HG03378 (cell line): Measurements from ENCODE around the gene ELAVL1.

Experiments used
- ATAC-seq: cut with Tn5 transposase; IDR thresholded peaks from one replicate; pipeline ENCODE4 v1.9.1; 2021; ENCODE audit warnings: mild to moderate bottlenecking, moderate library complexity; ENCODE audit not compliant: unreplicated experiment

Gene ELAVL1

DNA sequence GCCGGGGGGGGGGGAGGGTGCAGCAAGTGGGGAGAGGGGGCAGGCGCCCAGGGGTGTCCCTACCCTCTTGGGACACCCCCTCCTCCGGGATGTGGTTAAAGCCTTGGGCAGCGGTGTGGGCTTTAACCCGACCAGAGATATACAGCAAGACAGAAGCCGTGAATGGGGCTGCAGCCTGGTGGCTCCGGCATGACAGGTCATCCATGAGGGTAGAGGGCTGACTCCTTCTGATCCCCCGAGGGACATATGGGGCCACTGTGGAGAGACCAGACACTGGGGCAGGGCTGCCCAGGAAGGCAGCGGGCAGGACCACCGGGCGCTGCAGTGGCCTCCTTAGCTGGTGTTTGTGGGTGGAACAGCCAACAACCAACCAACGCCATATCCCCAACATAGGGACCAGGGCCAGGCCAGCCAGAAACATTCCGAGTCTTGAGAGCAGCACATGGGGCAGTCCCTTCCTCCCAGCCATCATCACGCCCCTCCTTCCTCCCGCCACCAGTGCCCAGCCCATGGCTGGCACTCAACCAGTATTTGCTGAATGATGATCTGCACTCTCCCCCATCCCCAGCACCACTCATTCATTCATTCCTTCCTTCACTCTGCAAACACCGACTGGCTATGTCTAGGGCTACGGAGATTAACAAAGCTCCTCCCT lies 18.2 kb downstream of the ELAVL1 start:
- ATAC-seq, result no peak

DNA sequence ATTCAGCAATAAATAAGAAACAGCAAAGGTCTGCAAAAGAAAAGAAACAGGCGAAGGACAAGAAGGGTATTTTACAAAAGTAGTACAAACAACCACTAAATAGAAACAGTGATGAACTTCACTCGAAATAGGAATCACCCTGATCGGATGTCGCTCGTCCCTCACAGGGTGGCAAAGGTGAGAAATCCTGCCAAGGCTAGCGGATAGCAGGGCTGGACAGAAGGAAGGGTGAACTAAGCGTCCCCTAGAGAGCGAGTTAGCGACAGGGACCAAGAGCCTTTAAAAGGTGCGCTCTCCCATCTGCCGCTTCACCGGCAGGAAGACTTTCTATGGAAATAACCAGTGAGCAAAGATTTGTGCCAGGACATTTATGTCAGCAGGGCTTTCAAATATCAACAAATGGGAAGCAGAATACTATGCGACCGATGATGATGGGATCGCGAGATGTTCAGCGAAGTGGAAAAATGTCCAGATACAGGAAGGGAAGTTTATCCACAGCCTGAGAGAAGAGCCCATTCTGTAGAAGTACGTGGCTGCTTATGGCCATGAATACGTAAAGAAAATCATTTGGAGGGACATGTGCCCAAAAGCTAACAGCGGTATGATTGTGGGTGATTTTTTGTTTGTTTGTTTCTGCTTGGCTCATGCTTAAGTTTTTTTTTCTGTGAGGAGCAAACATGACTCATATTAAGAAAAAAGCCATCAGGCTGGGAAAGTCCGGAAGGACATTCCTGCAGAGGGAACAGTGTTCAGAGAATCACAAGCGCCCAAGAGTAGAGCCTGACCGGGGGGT lies 18.9 kb downstream of the ELAVL1 start:
- no peak for ATAC-seq

DNA sequence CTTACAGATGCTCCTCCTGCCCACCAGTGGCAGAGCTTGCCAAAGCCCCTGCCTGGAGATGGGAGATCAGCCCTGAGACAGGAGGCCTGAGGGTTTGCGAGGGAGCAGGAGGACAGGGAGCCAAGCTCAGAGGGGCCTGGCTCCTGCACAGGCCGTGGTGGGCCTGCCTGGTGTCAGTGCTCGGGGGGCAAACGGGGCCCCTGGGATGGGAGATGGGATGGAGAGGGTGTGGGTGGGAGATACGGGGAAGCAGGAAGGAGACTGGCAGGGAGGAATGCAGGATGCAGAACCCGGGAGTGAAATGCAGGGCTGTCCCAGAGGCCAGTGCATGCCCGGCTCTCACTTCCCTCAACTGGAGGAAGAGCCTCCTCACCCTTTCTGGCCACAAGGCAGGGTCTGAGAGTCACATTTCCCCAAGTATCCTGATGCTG lies 19.9 kb downstream of the ELAVL1 start:
- ATAC-seq, result no peak

DNA sequence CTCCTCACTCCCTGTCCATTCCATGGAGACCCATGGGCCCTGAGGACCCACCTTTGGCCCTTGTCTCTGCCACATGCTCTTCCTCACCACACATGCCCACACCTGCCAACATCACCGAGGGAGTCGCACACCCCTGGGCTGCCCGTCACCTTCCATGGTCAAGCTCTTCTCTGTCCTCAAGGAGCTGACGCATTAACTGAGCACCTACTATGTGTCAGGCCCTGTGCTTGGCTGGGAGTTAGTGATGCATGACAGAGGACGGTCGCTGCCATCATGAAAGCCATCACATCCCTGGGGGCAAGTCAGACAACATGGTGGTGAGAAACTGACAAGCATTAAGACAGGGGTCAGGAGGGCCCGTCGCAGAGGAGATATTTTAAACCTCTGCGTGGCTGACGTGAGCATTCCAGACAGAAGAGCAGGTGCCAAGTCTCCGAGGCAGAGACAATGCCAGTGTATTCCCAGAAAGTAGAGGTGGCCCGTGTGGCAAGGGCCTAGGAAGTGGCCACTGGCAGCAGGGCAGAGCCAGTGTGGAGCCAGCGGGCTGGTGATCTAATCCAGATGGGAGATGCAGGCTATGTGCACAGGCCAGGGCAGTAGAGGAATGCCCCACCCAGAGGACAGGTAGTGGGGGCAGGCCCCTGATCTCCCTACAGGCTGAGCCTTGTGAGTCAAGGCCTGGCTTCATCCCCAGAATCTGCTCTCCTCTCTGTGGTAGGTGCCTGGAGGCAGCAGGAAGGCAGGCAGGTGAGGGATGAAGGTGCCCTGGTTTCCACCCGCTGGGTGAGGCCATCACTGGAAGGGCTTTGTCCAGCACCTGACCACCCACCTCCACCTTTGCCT lies 21.2 kb downstream of the ELAVL1 start:
- ATAC-seq, result no peak

DNA sequence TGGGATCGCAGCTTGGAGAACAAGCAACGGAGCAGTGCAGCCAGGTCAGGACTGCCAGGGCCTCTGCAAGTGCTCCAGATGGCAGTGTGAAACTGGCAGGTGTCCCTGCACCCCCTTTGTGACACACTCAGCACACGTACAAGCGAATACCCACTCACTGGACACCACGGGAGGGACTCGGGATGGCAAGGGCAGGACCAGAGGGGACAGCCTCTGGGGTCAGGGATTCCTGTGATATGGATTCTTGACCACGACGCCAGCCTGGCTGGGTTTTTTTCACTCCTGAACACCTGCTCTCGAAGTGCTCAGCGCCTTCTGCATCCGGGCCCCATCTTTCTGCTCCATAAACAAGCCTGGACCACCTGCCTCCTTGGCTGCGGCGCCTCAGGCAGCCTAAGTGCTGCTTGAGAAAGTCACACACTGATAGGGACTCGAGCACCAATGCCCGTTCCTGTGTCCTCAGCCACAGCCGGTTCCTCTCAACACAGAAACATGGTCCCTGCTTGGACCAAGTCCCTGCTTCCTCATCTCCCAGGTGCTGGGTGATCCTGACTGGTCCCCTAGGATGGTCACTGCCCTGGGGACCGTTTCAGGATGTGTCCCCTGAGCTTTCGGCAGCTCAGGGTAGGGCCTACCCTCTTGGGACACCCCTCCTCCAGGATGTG lies 22.0 kb downstream of the ELAVL1 start:
- ATAC-seq, result no peak

DNA sequence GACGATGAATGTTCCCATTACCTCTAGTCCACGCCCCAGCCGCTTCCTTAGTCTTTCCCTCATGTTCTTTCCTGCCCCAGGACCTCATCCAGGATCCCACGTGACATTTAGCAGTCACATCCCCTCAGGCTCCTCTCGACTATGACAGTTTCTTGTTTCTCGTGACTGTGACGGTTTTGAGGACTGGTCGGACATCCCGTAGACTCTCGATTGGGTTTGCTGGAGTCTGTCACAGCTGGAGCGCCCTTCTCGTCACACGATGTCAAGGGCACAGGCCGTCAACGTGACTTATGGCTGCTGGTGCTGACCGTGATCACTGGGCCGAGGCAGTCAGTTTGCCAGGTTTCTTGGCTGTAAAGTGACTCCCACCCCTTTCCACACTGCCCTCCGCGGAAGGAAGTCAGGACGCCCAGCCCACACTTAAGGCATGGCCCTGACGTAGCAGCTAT lies 22.8 kb downstream of the ELAVL1 start:
- ATAC-seq, result no peak

DNA sequence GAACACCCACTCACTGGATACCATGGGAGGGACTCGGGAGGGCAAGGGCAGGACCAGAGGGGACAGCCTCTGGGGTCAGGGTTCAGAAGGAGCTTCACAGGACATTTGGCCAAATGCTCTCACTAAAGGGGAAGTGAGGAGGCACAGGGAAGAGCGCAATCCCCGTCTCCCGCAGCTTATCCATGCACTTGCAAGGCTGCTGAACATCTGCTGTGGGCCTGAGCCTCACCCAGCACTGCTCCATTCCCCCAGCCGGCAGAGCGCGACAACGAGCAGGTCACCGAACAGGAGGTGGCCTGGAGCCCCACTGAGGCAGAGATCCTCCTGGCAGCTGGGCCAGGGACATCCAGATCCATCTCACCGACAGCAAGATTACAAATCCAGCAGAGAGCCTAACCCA lies 23.3 kb downstream of the ELAVL1 start:
- no peak for ATAC-seq

DNA sequence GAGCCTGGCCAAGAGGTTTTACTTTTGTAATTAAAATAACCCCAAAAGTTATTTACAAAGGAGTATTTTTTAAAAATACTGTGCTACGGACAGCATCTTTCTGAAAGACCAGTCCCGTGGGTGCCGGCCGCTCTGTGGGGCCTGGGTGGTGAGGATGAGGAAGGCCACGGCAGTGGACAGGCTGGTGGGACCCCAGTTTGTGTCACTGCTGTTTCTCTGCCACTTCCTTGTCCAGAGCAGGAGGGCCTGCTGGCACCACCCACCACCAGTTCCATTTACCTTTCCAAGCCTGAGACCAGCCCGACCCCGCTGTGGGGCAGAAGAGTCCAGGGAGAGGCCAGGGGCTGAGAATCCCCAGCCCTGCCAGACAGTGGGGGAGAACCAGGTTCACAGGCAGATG lies 23.8 kb downstream of the ELAVL1 start:
- no peak for ATAC-seq

DNA sequence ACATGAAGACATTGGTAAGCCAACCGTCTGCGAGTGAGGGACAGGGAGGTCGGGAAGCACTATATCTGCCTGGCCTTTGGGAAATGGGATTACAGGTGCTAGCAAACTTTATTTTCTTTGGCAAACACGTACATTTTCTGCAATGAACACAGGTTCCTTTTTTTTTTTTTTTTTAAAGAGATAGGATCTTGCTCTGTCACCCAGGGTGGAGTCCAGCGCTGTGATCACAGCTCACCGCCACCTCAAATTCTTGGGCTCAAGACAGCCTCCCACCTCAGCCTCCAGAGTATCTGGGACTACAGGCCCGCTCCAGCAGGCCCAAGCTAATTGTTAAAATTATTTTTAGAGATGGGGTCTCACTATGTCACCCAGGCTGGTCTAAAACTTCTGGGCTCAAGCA lies 24.2 kb downstream of the ELAVL1 start:
- ATAC-seq, result no peak

DNA sequence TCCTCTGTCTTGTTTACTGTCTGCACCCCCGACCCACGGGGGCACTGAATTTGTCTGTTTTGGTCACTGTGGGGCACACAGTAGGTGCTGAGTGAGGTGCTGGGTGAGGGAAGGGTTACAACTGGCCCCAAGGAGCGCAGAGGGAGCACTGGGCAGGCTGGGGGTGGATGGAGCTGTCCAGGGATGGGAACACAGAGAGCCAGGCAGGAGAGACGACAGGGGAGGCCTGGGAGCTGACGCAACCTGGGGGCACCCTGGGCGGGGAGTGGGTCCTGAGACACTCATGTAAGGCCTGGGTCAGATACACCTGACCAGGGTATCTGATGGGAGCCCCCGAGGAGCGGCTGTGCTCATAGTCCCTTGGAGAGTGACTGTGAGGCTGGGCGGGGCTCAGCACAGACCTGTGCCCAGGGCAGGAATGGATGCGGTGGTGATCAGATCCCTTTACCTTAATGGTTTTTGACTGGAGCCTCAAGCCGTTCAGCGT lies 24.8 kb downstream of the ELAVL1 start:
- ATAC-seq, result no peak

DNA sequence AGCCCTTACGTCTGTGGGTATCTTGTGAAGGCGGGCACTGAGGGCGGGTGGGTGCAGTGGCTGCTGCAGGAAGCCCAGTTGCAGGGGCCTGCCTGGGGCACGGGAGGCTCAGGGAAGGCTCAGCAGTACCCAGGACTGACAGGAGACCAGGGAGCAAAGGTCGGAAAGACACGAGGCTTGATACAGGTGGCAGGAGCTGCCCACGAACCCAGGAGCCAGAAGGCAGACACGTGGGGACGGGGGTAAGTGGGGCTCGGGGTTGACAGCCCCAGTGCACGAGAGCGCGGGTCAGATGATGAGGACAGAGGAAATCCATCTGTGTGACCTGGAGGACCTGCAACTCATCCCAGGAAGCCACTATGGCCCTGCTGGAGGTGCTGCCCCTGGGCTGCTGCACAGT lies 25.3 kb downstream of the ELAVL1 start:
- no peak for ATAC-seq

DNA sequence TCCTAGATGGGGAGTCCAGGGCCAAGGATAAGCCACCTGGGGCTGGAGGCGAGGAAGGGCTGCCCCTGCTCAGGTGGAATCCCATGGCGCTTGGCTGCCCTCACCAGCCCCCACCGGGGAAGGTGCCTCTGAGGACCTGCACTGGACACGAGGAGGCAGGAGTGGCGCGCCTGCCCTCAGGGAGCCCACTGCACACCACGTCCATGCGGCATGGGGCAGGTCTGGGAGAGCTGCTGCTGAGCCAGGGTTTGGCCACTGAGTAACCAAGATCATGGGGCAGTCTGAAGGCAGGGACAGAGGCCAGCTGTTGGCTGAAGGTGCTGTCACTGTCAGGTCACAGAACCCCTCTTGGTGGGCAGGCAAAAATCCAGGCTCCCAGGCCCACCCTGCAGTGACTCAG lies 25.9 kb downstream of the ELAVL1 start:
- ATAC-seq, result no peak

DNA sequence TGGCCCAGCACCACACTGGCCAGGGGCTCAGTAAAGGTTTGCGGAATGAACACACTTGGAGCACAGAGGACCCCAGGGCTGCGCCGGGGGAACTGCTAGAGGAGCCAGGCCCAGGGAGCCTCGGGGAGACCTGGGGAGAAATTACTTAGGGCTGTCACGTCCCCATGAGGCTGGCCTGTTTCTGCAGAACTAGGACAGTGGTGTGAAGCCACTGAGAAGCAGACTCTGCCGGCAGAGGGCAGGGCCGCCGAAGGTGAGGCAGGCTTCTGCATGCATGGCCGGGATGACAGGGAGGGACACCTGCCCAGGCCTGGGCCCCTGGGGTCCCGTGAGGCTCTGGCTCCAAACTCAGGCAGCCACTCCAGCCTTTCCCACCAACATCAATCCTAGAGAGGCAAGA lies 26.4 kb downstream of the ELAVL1 start:
- ATAC-seq, result no peak

DNA sequence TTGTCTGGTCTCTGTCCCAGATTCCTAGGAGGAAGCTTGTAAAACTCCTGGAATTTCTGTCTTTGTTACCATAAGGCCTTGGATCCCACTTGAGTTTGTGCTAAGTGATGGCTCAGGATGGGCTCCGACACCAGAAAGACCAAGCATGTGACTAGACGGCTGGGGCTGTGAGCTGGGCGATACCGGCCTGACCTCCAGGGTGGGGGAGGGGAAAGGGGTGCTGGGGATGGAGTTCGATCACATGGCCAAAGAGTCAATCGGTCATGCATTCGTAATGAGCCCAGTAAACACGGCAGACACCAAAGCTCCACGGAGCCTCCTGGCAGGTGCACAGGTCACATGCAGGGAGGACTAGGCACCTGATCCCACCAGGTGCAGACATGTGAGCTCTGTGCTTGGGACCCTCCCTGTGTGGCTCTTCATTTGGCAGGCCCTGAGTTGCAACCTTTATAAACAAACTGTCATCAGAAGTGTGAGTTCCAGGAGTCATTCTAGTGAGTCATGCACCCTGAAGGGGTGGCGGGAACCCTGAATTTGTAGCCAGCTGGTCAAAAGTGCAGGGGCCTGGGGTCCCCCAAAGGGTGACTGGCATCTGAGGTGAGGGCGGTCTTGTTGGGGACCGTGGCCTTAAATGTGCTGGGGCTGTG lies 27.1 kb downstream of the ELAVL1 start:
- no peak for ATAC-seq

DNA sequence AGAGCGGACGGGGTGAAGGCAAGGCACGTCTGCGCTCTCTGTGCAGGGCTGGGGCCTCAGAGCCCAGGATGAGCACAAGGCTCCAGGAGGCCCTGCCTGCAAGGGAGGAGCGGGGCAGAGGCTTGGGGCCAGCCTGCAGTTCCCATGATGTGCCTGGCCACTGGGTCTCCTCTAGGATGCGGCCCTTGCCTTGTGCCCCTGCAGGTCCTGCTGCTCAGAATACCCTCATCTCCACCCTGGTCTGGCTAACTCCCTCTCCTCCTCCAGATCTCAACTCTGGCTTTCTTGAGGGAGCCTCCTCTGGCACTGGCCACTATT lies 27.8 kb downstream of the ELAVL1 start:
- no peak for ATAC-seq

DNA sequence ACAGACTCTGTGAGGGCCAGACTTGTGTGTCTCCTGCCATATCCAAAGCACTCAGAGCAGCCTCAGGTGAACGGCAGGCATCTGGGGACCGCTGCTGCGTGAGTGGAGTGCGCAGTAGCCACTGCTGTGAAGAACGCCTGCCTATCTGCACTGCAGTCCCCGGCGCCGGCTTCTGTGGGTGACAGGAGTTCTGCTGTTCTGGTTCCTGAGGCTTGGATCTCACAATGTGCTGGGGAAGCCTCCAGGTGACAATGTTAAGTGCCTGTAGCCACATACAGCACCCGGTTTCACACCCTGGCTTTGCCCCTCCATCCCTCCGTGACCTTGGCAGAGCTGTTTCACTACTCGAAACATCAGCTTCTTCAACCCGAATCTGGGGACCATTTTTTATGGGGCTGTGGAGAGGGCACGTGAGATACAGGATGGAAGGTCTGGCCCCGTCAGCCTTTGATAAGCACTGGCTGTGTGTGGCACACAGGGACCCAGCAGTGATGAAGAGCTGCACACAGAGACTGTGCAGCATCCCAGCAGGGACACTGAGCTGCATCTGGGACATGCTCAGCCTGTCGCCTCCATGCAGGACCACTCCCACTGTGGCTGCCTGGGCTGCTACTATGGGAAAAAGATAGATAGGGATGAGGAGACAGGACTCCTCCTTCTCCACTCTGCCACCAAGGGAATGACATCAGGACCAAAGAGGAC lies 28.3 kb downstream of the ELAVL1 start:
- no peak for ATAC-seq

DNA sequence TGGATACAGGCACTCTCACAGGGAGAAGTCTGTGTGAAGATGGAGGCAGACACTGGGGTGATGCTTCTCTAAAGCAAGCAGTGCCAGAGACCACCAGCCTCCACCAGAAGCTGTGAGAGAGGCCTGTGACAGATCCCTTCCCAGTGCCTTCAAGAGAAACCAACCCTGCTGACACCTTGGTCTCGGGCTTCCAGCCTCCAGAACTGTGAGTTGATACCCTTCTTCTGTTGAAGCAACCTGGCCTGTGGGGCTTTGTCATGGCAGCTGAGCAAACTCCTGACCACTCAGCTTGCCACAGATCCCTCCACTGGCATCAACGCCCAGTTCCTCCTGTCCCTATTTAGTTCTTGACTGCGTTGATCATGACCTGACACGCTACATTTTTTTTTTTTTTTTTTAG lies 29.0 kb downstream of the ELAVL1 start:
- no peak for ATAC-seq

DNA sequence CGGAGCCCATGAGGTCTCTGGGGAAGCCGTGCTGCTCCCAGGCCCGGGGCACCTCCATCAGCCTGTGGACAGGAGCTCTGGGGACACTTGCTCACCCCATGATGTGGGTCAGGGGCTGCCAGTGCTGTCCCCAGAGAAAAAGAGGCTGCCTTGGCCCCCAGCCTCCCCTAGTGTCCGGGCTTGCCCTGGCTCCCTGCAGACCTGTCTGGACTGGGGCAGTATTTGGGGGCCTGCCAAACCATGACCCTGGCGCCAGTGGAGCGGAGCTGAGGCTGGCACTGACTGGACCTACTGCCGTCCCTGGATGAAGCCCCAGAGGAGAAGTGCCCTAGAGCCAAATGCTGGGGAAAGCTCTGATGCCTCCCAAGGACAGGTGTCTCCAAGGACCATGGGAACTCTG lies 30.4 kb downstream of the ELAVL1 start:
- no peak for ATAC-seq

DNA sequence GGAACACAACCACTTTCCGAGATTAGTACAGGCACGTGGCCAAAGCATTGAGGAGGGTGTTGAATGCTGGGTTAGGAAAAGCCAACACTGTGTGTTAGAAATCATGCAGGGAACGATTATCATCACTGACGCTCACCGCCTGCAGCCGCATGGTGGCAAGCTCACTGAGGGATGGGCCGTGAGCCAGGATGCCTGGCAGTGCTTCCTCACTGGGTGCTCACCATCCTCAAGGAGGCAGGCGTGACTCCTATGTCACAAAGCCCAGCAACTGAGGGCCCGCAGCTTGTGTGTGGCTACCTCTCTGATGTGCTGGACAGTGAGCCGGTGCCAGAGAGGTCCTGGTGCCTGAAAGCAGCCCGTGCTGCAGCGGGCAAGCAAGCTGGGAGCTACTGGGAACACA lies 31.6 kb downstream of the ELAVL1 start:
- ATAC-seq, result no peak
